GM19025 (cell line): Measurements from ENCODE around the gene UBR2.
"Not testable (repeated sequence)": the region's sequence is repeated elsewhere in the genome, so short reads cannot be mapped to it uniquely, and the experiment has no call there.

ENCODE experiments used
- ATAC-seq: cut with Tn5 transposase; IDR thresholded peaks from one replicate; pipeline ENCODE4 v1.9.1; 2021; ENCODE audit warnings: mild to moderate bottlenecking, low read depth, moderate library complexity; ENCODE audit not compliant: unreplicated experiment

The UBR2 gene

DNA sequence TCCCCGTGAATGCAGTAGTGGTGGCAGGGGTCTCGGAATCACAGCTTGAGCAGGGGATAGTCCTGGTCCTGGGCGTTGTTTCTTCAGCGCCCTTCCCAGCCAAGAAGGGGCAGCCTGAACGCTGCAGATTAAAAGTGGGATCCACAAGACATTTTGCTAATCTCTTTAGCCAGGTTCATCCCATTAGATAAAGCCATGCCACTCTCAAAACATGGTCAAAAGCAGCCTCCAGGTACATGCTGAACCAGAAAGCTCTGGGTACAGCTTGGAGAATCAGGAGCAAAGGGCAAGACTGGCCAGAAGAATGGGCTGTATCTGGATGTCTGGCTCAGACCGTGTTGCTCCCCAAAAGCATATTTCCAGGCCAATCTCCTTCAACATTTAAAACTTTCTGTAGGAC lies 158.7 kb downstream of the UBR2 start, which contains the start of gene PRPH2:
TSS of gene PRPH2 (minus strand) at position 101 of the 400 bp plus-strand sequence. CDS start 263 bp downstream, outside the sequence.
- no peak for ATAC-seq

DNA sequence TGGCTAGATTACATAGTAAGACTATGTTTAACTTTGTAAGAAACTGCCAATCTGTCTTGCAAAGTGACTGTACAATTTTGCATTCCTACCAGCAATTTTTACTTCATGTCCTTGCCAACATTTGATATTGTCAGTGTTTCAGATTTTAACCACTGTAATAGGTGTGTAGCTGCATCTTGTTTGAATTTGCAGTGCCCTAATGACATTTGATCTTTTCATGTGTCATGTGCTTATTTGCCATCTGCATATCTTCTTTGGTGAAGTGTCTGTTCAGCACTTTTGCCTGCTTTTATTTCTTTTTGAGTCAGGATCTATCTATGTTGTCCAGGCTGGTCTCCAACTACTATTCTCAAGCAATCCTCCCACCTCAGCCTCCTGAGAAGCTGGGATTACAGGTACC lies 161.0 kb downstream of the UBR2 start:
- ATAC-seq, result no peak

DNA sequence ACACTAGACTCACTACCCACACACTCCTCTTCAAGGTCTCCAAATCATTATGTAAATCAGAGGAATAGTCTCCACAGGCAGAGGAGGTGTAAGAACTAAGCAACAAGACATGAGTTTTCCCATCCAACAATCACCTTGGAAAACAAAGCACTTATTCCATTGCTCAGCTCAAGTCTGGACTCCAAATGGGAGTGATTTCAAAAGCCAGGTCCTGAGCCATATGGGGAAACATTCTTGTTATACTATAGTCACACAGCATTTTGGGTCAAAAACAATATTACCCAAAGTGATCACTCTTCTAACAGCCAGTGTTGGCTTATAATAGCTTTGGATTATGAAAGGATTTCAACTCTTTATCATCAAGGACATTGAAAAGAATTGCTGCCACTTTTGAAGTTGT lies 162.2 kb downstream of the UBR2 start:
- no peak for ATAC-seq

DNA sequence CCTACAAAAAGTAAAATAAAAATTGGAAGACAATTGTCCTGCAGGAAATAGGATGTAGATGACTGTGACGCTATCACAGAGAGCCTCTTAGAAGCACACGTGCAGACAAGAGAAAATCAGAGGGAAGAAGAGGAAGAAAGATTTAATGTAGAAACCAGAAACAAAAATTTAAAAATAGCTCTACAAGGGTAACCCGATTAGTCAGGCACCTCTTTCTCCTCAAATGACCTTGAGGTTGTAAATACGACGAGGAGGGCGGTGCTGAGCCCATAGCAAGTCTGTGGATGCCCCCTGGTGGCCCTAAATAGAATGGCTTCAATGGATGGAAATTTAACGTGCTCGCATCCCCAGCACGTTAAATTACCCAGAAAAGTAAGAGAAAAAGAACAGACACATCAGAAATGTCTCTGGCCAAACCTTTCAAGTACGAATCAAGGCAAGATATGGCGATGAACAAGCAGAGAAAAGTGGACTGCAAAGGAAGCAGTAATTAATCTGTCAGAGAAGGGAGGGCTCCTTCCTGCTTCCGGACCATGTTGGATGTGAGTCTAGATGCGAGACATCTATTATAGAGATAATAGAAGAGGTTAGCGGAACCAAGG lies 162.8 kb downstream of the UBR2 start:
- peak; percentile 64 for ATAC-seq

DNA sequence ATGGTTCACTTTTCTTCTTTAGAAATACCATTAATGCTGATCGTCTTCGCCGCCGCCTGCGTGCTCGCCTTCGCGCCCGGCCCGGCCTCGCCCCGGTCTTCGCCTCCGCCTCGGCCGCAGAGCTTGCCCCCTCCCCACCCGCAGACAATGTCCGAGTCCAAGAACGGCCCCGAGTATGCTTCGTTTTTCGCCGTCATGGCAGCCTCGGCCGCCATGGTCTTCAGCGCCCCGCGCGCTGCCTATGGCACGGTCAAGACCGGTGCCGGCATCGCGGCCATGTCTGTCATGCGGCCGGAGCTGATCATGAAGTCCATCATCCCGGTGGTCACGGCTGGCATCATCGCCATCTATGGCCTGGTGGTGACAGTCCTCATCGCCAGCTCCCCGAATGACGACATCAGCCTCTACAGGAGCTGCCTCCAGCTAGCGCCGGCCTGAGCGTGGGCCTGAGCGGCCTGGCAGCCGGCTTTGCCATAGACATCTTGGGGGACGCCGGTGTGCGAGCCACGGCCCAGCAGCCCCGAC lies 163.3 kb downstream of the UBR2 start:
- no peak for ATAC-seq

DNA sequence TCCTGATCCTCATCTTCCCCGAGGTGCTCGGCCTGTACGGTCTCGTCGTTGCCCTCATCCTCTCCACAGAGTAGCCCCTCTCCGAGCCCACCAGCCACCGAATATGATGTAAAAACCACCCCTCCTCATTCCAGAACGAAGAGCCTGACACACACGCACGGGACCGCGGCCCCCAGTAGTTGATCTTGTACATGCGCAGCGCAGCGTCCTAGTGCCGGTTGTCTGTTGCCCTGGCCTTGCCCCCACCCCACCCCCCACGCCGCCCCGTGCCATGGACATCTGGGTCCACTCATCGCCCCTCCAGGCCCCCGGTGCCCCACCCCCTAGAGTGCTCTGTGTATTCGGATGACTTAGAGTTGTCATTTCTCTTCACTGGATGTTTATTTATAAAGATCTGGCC lies 163.8 kb downstream of the UBR2 start:
- ATAC-seq, result no peak

- no peak for ATAC-seq
Observed at GRCh38 chr6:42729731-42730130, 165.9 kb downstream of the UBR2 start.

GRCh38 chr6:42733867-42734481 lies 170.1 kb downstream of the UBR2 start:
- ATAC-seq, result not testable (repeated sequence)

- no peak for ATAC-seq
Observed at GRCh38 chr6:42735976-42736375, 172.1 kb downstream of the UBR2 start.

DNA sequence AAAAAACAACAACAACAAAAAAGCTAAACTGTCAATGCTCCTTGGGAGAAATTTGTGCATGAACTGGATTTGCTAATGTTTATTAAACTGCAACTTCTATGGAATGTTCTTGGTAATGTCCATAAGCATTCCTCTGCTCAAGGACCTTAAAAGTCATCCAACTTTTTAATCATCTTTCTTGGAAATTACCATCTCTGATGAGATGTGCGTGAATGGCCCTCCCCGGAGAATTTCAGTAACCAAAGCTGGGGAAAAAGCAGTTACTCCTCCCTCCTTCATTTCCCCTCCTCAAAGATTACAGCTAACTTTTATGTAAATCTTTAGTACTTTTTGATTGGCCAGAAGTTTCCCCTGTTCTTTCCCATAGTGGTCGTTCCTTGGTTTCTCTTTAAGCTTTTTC lies 176.9 kb downstream of the UBR2 start:
- no peak for ATAC-seq

- ATAC-seq, result no peak
Observed at GRCh38 chr6:42742116-42742894, 178.5 kb downstream of the UBR2 start.
